SK-N-SH (cell line): ENCODE measurements around the gene RBM45. TPM values are rescaled to one million over a fixed set of nuclear protein-coding genes. Genes with fewer than 3 reads are reported as not detected.

Source experiments
- CTCF ChIA-PET: fragments of 300-600, 350-600 bp; formaldehyde crosslinking; extraction: SDS; loops from one replicate; lab custom pipeline; 2021; lab: Yijun Ruan, JAX
- POLR2A ChIA-PET: fragments of 350-600 bp; sonication (Branson Sonifier 250); formaldehyde crosslinking; extraction: SDS; loops from one replicate; lab custom pipeline; 2020; ENCODE audit warnings: antibody characterized with exemption, inconsistent platforms; lab: Yijun Ruan, JAX
- DNase-seq: peaks from one replicate; pipeline ENCODE4 v3.0.0; 2012
- H2AFZ ChIP-seq: fragments of 200-600 bp; sonication (generic); 2 replicates; pipeline ENCODE4 v1.8.1; 2016; ENCODE audit warnings: antibody characterized with exemption, mild to moderate bottlenecking, low read depth
- H3F3A ChIP-seq: fragments of 200-600 bp; sonication (generic); replicated peaks from 2 replicates; pipeline ENCODE3; 2016; ENCODE audit warnings: antibody characterized with exemption, mild to moderate bottlenecking; ENCODE audit not compliant: insufficient read depth
- H3K27ac ChIP-seq, 2 experiments: fragments of 200-500 bp in 1 of 2; fragments of 200-600 bp in 1 of 2; sonication (Bioruptor generic) in 1 of 2; sonication (generic), shearing (Covaris generic) in 1 of 2; 2 replicates each; pipeline versions ENCODE4 v1.5.1 to v1.6.1; 2014 to 2016; ENCODE audit warnings: low read depth in 2 of 2, inconsistent platforms in 1 of 2, low read length in 1 of 2, mild to moderate bottlenecking in 1 of 2, mixed read lengths in 1 of 2
- H3K27me3 ChIP-seq: fragments of 200-600 bp; sonication (generic), shearing (Covaris generic); 2 replicates; pipeline ENCODE4 v1.6.1; 2016; ENCODE audit warnings: mixed run types; ENCODE audit not compliant: insufficient read depth
- H3K36me3 ChIP-seq, 2 experiments: fragments of 200-500 bp in 1 of 2; fragments of 200-600 bp in 1 of 2; sonication (Bioruptor generic) in 1 of 2; sonication (generic) in 1 of 2; replicated peaks in 1 of 2; 2 replicates each; pipeline versions ENCODE3 to v1.5.1; 2014 to 2016; ENCODE audit warnings: low read length in 1 of 2, mild to moderate bottlenecking in 1 of 2; ENCODE audit not compliant: insufficient read depth in 2 of 2, control insufficient read depth in 1 of 2
- H3K4me1 ChIP-seq, 2 experiments: fragments of 200-500 bp in 1 of 2; fragments of 200-600 bp in 1 of 2; sonication (Bioruptor generic) in 1 of 2; sonication (generic), shearing (Covaris generic) in 1 of 2; 2 replicates each; pipeline versions ENCODE4 v1.5.1 to v1.6.1; 2014 to 2016; ENCODE audit warnings: low read depth in 1 of 2, low read length in 1 of 2, mixed run types in 1 of 2; ENCODE audit not compliant: insufficient read depth in 2 of 2, control insufficient read depth in 1 of 2
- H3K4me2 ChIP-seq: fragments of 200-600 bp; sonication (generic), shearing (Covaris generic); 2 replicates; pipeline ENCODE4 v1.6.1; 2017; ENCODE audit warnings: mixed run types
- H3K4me3 ChIP-seq, 2 experiments: fragments of 200-500 bp in 1 of 2; fragments of 200-600 bp in 1 of 2; sonication (Bioruptor generic) in 1 of 2; sonication (generic), shearing (Covaris generic) in 1 of 2; 2 replicates each; pipeline versions ENCODE4 v1.5.1 to v1.8.1; 2014 to 2016; ENCODE audit warnings: low read depth in 2 of 2, inconsistent platforms in 1 of 2, low read length in 1 of 2, mild to moderate bottlenecking in 1 of 2, mixed read lengths in 1 of 2, moderate library complexity in 1 of 2
- H3K79me2 ChIP-seq: fragments of 200-600 bp; sonication (generic); 2 replicates; pipeline ENCODE4 v1.8.1; 2017; ENCODE audit warnings: mild to moderate bottlenecking; ENCODE audit not compliant: insufficient read depth
- H3K9ac ChIP-seq: fragments of 200-600 bp; sonication (generic); 2 replicates; pipeline ENCODE4 v1.6.1; 2017; ENCODE audit warnings: mixed run types
- H3K9me2 ChIP-seq: fragments of 200-600 bp; sonication (generic); 2 replicates; pipeline ENCODE4 v1.6.1; 2017; ENCODE audit warnings: mixed run types
- H3K9me3 ChIP-seq: fragments of 200-600 bp; sonication (generic); 2 replicates; pipeline ENCODE4 v1.6.1; 2017; ENCODE audit warnings: mixed run types, mild to moderate bottlenecking, moderate library complexity
- H4K20me1 ChIP-seq: fragments of 200-600 bp; sonication (generic); 2 replicates; pipeline ENCODE4 v1.6.1; 2017; ENCODE audit warnings: mild to moderate bottlenecking, mixed run types; ENCODE audit not compliant: insufficient read depth
- CHD2 ChIP-seq: fragments of 150-350 bp; IDR thresholded peaks from 2 replicates; pipeline ENCODE4 v1.6.1; 2018; ENCODE audit warnings: low read length; ENCODE audit not compliant: partially characterized antibody
- EZH2phosphoT487 ChIP-seq: fragments of 200-600 bp; sonication (generic); IDR thresholded peaks from 2 replicates; pipeline ENCODE4 v1.6.1; 2017; ENCODE audit warnings: low read depth, mixed run types, mild to moderate bottlenecking, antibody characterized with exemption, moderate library complexity, borderline replicate concordance
- FOXJ3 ChIP-seq: sonication (generic); formaldehyde crosslinking; IDR thresholded peaks from 2 replicates; pipeline ENCODE4 v1.5.1; 2020; ENCODE audit warnings: mild to moderate bottlenecking, missing genetic modification reagents
- MEF2A ChIP-seq: IDR thresholded peaks from 2 replicates; pipeline ENCODE4 v1.4.0; 2012; ENCODE audit warnings: low read depth, borderline replicate concordance
- MXI1 ChIP-seq: IDR thresholded peaks from 2 replicates; pipeline ENCODE4 v1.6.1; 2012; ENCODE audit warnings: mild to moderate bottlenecking, low read depth, low read length, improper control_type of control experiment
- NFIC ChIP-seq: IDR thresholded peaks from 2 replicates; pipeline ENCODE4 v1.4.0; 2012; ENCODE audit warnings: borderline replicate concordance
- POLR2AphosphoS5 ChIP-seq: IDR thresholded peaks from 2 replicates; pipeline ENCODE4 v1.6.1; 2012; ENCODE audit warnings: low read depth, low read length
- REST ChIP-seq: IDR thresholded peaks from 2 replicates; pipeline ENCODE4 v1.6.1; 2012; ENCODE audit warnings: mild to moderate bottlenecking, low read depth, low read length, moderate library complexity
- RFX5 ChIP-seq: IDR thresholded peaks from 2 replicates; pipeline ENCODE4 v1.6.1; 2012; ENCODE audit warnings: mild to moderate bottlenecking, improper control_type of control experiment, low read length
- TAF1 ChIP-seq: IDR thresholded peaks from 2 replicates; pipeline ENCODE4 v1.6.1; 2012; ENCODE audit warnings: low read depth, mild to moderate bottlenecking, low read length, moderate library complexity, borderline replicate concordance
- WGBS: methylation state at CpG from one replicate; pipeline ENCODE4 v1.1.6; 2017; ENCODE audit warnings: low lambda C conversion rate; 5-methylcytosine and 5-hydroxymethylcytosine counted together
- polyA plus RNA-seq, 3 experiments: library from polyadenylated mRNA; depleted of rRNA; stranded (reverse); fragments of >200 nt; gene quantifications; 2 replicates each; pipeline ENCODE4 v1.2.3, GENCODE V29; 2012
- TF ChIP-seq, protein P1 (sequence below): fragments of 200-600 bp; sonication (generic); IDR thresholded peaks from 2 replicates; pipeline ENCODE4 v1.6.1; 2017; ENCODE audit warnings: antibody characterized with exemption, mild to moderate bottlenecking, moderate library complexity
- TF ChIP-seq, protein P2 (sequence below): fragments of 150-350 bp; IDR thresholded peaks from 2 replicates; pipeline ENCODE4 v1.6.1; 2016; ENCODE audit warnings: mild to moderate bottlenecking, low read depth, low read length

The RBM45 gene
- polyA plus RNA-seq, 1 of the 3 experiments (the other 2 are of a cell fraction), result 7.0 TPM

DNA sequence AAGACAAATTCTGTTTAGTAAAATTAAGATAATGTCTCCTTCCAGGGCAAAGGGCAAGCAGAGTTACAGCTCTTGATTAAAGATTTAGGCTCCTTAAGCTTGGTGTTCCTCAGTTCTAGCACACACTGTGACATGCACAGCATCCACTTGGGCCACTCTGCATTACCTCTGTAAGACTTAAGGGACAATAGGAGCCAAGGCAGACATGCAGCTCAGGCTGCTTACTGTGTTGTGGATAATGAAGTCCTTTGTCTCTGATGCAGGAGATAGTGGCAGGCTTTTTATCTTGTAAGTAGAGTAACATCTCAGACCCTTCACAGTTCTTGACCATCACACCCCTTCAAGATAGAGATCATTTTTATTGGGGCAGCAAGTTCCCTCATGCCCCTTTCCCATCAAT lies 31.2 kb downstream of the RBM45 start (continued):
- no peak for TF ChIP-seq RFX5
- TF ChIP-seq FOXJ3 (CRISPR knock-in tag), result no peak
- no peak for TF ChIP-seq CHD2
- no peak for TF ChIP-seq MXI1
- TF ChIP-seq, protein P1, sequence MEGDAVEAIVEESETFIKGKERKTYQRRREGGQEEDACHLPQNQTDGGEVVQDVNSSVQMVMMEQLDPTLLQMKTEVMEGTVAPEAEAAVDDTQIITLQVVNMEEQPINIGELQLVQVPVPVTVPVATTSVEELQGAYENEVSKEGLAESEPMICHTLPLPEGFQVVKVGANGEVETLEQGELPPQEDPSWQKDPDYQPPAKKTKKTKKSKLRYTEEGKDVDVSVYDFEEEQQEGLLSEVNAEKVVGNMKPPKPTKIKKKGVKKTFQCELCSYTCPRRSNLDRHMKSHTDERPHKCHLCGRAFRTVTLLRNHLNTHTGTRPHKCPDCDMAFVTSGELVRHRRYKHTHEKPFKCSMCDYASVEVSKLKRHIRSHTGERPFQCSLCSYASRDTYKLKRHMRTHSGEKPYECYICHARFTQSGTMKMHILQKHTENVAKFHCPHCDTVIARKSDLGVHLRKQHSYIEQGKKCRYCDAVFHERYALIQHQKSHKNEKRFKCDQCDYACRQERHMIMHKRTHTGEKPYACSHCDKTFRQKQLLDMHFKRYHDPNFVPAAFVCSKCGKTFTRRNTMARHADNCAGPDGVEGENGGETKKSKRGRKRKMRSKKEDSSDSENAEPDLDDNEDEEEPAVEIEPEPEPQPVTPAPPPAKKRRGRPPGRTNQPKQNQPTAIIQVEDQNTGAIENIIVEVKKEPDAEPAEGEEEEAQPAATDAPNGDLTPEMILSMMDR, result no peak

DNA sequence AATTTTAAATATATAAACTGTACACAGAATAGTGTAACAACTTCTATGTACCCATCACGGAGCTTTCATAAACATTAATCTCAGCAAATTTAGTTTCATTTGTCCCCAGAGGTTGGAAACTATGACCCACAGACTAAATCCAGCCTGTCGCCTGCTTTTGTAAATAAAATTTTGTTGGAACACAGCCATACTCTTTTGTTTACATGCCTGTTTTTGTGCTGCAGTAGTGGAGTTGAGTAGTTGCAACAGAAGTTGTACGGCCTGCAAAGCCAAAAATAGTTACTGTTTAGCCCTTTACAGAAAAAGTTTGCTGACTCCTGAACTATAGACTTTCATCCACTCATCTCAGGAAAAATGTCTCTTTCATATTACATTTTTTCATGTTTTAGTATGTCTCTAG lies 39.8 kb downstream of the RBM45 start:
- ChIA-PET POLR2A (no interaction called here), CTCF (interaction anchor here (1.3 kb wide), 1 partner anchor 263 kb away, joined by 6 read pairs; no protein-coding TSS in a partner anchor)
- TF ChIP-seq RFX5 (no peak), NFIC (no peak), MEF2A (no peak), POLR2AphosphoS5 (no peak), TAF1 (no peak), REST (no peak), EZH2phosphoT487 (no peak)
- TF ChIP-seq, protein P2, sequence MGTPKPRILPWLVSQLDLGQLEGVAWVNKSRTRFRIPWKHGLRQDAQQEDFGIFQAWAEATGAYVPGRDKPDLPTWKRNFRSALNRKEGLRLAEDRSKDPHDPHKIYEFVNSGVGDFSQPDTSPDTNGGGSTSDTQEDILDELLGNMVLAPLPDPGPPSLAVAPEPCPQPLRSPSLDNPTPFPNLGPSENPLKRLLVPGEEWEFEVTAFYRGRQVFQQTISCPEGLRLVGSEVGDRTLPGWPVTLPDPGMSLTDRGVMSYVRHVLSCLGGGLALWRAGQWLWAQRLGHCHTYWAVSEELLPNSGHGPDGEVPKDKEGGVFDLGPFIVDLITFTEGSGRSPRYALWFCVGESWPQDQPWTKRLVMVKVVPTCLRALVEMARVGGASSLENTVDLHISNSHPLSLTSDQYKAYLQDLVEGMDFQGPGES, result no peak
- Histone ChIP-seq H2AFZ (no peak overlapping the region), H3K4me3 (no peak overlapping the region), H3K36me3 (no peaks in the 10 kb centered on the region), H4K20me1 (no peaks in the 10 kb centered on the region), H3K9me3 (no peaks in the 10 kb centered on the region), H3K4me1 (no peaks in the 10 kb centered on the region), H3K4me2 (no peak overlapping the region), H3K9ac (no peak overlapping the region), H3K79me2 (no peaks in the 10 kb centered on the region), H3K9me2 (no peaks in the 10 kb centered on the region), H3K27ac (no peak overlapping the region), H3K27me3 (no peaks in the 10 kb centered on the region), H3F3A (no peaks in the 10 kb centered on the region)
- WGBS, result 61% methylated on average over 3 of the region's 3 CpGs
- no peak for DNase-seq
